ENCODE measurements around the gene TAS1R3.
A peak's percentile ranks its signal among the peaks of the same experiment; 100 is the strongest.

GRCh38 chr1:1302006-1302430 lies 29.1 kb upstream of the TAS1R3 start:
- TF ChIP-seq RAD21 (IDR thresholded peaks at IDR 0.05; ENCODE audit: low read depth) = no peak
- no peak for TF ChIP-seq POLR2A (IDR thresholded peaks at IDR 0.05; ENCODE audit: borderline replicate concordance, extremely low read depth, insufficient read depth, insufficient read length)
- peak in 2 of 3 experiments; percentile 71 to 73; a peak in 4 of 6 replicates for TF ChIP-seq CTCF (IDR thresholded peaks at IDR 0.05 in 2 of 3, conservative IDR thresholded peaks at IDR 0.05 in 1 of 3; ENCODE audit: borderline replicate concordance in 1 of 3, insufficient read depth in 1 of 3, low read depth in 2 of 3, low read length in 2 of 3)

Data from HCT116 (cell line).